Stimulated activated naive CD8-positive, alpha-beta T cell treated with anti-CD3 and anti-CD28 coated beads, Interleukin-15, Interleukin-2, amounts not matched to agents 100 U/mL and 50 U/mL, for 24 hours (primary cell): ENCODE results near the gene JAK1.

Source experiments
- ATAC-seq: fragments of 150-1000 bp; cut with Tn5 transposase; one replicate; pipeline ENCODE4 v1.10.0; 2021
- DNase-seq: peaks from one replicate; pipeline ENCODE4 v3.0.0; 2021

JAK1 gene

DNA sequence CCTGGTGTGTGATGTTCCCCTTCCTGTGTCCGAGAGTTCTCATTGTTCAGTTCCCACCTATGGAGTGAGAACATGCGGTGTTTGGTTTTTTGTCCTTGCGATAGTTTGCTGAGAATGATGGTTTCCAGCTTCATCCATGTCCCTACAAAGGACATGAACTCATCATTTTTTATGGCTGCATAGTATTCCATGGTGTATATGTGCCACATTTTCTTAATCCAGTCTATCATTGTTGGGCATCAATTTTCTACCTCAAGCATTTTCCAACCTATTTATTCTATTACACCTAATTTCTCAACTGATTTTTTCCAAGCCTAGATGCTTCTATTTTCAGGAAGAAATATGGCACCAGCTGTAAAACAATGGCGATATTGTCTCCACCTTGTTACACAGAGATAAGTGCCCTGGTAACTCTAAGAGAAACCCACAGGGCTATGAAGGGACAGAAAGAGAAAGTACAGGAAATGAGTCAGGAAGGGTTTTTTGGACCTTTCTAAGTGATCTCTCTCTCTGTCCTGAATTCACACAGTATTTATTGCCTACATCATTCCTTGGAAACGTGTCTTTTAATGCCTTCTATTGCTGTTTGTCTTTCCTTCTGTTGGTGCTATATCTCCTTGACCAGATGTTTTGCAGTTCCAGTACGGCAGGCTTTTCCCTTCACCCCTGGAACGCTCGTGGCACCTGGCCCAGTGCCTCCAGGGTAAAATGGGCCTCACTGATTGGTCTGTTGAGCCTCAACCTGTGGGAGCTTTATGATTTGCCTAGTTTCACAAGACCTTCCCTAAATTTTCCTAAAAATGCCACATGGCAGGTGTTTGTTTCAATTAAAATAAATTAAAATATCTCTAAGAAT lies 14.6 kb upstream of the JAK1 start:
- ATAC-seq (peak; percentile 63), DNase-seq (no peak)

DNA sequence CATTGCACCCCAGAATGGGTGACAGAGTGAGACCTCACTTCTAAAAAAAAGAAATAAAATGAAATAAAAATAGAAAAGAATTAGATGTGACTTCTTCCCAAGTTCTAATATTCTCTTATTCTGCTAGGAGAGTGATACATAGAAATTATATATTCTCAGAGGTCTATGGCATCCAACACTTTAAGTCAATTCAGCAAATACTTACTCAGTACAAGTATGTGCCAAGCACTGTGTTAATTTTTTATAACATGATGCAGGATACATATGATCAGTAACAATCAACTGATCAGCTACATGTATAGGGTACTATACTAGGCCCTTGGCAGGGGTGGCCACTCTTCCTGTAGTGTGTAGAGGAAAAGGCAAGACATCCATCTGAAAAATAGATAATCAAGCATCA lies 13.0 kb upstream of the JAK1 start:
- ATAC-seq = no peak
- DNase-seq = no peak

DNA sequence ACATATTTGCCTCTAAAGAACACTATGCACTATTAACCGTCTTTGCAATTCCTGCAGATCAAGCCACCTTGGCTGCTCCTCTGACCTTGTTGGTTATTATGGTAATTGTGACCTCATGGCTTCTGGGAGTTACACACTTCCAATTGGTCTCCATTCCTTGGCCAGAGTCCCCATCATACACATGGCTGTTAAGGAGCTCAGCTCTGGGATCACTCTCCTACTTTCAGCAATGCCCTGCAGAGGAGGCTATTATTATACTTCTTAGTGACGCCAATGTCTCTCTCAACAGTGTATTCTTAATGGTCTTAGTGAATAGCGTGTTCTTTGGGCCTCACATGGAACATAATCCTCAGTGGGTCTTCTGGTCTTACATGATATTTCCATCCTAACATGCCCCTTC lies 10.0 kb upstream of the JAK1 start:
- ATAC-seq (no peak), DNase-seq (no peak)

GRCh38 chr1:64975740-64976139 lies 9.4 kb upstream of the JAK1 start:
- ATAC-seq = no peak
- no peak for DNase-seq

DNA sequence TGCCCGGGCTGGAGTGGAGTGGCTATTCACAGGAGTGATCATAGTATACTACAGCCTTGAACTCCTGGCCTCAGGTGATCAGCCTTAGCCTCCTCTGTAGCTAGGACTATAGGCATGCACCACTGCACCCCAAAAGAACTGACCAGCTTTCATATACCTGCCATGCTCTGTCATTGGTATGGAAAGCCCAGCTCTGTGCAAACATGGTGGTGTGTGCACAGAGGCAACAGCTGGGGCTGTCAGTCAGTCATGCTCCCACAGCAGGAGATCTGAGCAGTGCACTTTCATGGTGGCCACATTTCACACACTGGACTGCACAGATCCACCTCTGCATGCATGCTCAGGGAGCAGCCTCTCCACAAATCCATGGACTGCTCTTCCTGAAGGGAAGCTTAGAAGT lies 8.8 kb upstream of the JAK1 start:
- ATAC-seq (no peak), DNase-seq (no peak)

DNA sequence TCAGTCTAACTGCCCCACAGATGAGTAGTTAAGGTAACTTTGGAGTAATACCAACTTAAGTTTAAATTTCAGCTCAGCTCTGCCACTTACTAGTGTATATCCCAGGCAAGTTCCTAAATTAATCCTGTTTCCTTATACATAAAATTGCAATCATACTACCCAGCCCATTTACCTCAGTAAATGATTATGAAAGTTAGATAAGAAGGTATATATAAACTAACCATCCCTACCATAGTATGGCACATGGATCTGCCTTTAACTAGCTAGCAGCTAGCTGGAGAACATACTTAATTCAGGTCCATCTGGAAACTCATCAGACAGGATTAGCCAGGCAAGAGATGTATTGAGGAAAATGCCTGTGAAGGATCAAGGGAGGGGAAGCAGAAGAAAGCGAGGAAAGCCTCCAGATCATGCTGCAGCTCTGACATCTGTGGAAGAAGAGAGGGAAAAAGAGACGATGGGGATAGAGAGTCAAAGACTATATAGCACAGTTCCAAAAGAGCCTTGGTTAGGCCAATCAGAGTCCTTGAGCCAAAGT lies 8.0 kb upstream of the JAK1 start:
- DNase-seq (no peak), ATAC-seq (no peak)

GRCh38 chr1:64973061-64973647 lies 6.8 kb upstream of the JAK1 start:
- ATAC-seq (no peak), DNase-seq (no peak)

DNA sequence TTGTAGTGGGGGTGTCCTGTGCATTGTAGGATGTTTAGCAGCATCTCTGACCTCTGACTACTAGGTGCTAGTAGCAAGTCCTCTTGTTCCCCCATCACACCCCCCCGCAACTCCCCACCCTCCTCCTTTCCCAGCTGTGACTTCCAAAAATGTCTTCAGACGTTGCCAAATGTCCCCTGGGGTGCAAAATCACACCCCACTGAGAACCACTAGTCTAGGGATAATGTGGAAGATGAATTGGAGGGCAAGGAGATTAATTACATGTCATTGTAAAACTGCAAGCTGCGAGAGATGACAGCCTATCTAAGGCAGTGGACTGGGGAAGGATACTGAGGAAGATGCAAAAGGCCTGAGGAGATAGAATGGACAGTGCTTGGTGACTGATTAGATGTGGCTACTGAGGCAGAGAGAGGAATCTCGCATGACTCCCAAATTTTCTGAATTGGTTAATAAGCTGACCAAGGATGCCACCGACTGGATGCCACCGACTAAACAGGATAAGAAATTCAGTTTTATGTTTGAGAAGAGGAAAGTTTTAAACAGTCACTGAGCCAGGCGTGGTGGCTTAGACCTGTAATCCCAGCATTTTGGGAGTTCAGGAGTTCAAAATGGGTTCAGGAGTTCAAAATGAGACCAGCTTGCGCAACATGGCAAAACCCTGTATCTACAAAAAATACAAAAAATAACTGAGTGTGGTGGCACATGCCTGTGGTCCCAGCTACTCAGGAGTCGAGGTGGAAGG lies 3.1 kb upstream of the JAK1 start:
- no peak for ATAC-seq
- no peak for DNase-seq

GRCh38 chr1:64967381-64967780 lies 1.0 kb upstream of the JAK1 start:
- DNase-seq (no peak), ATAC-seq (no peak)

GRCh38 chr1:64965366-64966157 lies 787 bp downstream of the JAK1 start:
- peak; percentile 74 for DNase-seq
- ATAC-seq = peak; percentile 33

GRCh38 chr1:64963466-64963865 lies 2.9 kb downstream of the JAK1 start:
- ATAC-seq (no peak), DNase-seq (no peak)

- ATAC-seq = no peak
Measured at GRCh38 chr1:64962441-64962840, 3.9 kb downstream of the JAK1 start.

DNA sequence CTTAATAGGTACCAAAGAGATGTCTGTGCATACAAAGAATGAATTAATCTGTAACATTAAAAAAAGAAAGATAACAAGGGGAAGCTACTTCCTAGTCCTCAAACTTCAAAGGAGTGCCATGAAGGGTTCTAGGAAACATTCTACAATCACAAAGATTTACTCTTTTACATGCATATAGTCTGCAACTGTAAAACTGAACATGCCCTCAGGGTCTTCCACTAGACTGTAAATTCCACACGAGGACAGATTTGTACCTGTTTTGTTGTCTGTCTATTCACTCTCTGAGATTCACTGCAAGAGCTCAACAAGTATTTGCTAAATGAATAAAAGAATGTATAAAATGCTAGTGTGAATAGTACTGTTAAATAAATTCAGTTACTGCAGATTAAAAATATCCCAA lies 4.4 kb downstream of the JAK1 start:
- no peak for ATAC-seq

More at GRCh38 chr1:64962441-64962840, 3.9 kb downstream of the JAK1 start:
- DNase-seq = peak; percentile 32

DNA sequence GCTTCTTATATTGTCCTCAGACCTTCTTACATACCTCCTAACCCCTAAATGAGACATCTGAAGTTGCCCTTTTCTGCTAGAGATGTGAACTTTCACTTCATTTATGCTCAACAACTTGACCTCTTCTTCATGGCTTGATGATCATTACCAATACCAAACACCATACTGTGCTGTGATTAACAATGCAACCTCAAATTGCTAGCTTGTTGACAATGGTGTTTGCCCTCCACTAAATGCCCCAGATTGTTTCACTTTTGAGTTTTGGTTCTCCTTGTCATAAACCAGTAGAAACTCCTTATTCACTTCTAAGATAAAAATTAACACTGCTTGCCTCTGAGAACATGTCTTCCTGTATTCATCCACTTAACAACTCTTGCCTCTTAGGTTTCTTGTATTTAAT lies 5.6 kb downstream of the JAK1 start:
- peak; percentile 53 for ATAC-seq
- DNase-seq = no peak

More for the DNA sequence above, 4.4 kb downstream of the JAK1 start:
- no peak for DNase-seq

DNA sequence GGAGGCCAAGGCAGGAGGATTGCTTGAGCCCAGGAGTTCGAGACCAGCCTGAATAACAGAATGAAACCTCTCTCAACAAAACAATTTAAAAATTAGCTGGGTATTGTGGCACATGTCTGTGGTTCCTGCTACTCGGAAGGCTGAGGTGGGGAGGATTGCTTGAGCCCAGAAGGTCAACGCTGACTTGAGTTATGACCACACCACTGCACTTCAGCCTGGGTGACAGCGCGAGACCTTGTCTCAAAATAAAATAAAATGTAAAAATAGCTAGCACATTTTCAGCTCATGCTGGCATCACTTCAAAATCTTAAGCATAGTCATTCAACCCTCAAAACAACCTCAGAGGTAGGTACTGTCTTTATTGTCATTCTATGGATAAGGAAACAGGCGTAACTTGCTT lies 6.4 kb downstream of the JAK1 start:
- DNase-seq = no peak
- ATAC-seq = no peak

DNA sequence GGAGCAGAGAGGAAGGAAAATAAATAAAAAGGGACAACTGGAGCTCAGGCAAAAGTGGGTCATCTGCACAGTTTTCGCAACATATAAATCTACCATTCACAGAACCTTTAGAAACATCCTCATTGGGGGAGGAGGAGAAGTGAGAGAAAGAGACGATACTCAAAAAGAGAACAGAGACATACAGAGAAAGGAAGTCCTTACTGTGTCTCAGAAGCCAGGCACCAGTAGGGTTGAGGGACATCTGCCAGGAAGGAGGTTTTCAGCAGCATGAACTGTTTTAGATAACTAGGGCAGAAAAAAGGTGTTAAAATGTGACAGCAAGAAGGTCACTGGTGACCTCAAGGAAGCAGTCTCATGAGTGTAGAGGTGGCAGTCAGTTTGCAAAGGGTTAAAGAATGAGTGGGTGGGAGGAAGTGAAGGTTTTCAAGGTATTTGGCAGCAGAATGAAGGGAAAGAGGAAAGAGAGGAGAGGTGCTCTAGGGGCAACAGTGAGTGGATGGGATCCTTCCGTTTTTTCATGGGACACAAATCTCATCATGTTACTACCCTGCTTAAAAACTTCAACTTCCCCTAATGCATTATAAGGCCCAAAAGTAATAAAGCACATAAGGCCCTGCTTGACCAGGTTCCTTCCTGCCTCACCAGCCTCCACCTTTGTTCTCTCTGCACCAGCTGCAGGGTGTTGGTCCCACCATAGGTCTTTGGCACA lies 9.5 kb downstream of the JAK1 start:
- ATAC-seq (peak; percentile 83), DNase-seq (peak; percentile 45)

DNA sequence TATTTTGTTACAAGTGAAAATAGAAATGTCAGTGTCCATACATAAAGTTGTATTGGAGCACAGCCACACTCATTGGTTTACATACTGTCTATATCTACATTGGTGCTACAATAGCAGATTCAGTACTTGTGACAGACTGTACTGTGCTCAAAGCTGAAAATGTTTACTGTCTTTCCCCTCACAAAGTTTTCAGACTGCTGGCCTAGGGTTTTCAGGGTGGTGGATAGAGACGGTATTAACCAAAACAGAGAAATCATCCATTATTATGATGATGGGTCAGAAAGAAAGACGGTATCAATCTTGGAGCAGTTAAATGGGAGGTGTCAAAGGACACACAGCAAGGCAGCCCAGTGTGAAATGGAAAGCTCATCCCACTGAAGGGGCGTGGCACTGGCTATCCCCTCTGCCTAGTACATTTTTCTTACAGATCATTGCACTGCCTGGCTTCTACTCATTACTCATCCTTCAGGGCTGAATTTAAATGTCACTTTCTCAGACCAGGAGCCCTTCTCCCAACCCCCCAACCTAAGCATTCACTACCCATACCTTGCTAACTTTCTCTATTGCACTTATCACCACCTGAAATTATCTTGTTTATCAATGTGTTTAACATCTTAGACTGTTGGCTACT lies 10.2 kb downstream of the JAK1 start:
- DNase-seq (peak; percentile 54), ATAC-seq (peak; percentile 60)

GRCh38 chr1:64955097-64956009 lies 11.0 kb downstream of the JAK1 start:
- ATAC-seq (no peak), DNase-seq (no peak)

GRCh38 chr1:64953241-64953640 lies 13.1 kb downstream of the JAK1 start:
- no peak for DNase-seq
- ATAC-seq = no peak

DNA sequence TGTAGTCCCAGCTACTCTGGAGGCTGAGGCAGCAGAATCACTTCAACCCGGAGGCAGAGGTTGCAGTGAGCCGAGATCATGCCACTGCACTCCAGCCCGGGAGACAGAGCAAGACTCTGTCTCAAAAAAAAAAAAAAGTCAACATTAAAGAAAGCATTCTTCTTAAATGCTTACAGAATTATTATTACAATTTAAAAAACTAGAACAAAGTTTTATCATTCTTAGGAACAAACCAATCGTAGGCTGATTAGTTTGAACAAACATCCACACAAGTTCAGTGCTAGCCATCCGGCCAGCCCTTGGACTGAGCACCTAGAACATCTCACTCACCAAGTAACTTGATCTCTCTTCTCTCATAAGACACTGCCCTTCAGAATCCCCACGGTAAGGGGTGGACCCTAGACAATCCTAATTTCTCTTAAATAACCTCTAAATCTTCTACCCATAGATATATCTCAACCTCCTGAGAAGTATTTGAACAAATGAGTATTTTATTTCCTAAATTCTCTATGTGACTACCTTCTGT lies 16.0 kb downstream of the JAK1 start:
- no peak for ATAC-seq
- DNase-seq = no peak
